HFF-Myc (cell line): ENCODE results near the gene MANSC4.
"Not testable (repeated sequence)": the region's sequence is repeated elsewhere in the genome, so short reads cannot be mapped to it uniquely, and the experiment has no call there.

Experiments
- DNase-seq: peaks from one replicate; pipeline ENCODE4 v3.0.0-alpha.2; 2011; ENCODE audit warnings: low read depth; ENCODE audit errors: extremely low read depth
- H3K4me3 ChIP-seq: replicated peaks from 2 replicates; pipeline ENCODE4 v1.5.1; 2011; ENCODE audit warnings: low read depth, mild to moderate bottlenecking, control low read depth, low read length
- TF ChIP-seq, protein P1 (sequence below): IDR thresholded peaks from 2 replicates; pipeline ENCODE4 v1.5.1; 2012; ENCODE audit warnings: mild to moderate bottlenecking, low read depth, low read length, control low read depth; ENCODE audit errors: missing control alignments

MANSC4 gene

DNA sequence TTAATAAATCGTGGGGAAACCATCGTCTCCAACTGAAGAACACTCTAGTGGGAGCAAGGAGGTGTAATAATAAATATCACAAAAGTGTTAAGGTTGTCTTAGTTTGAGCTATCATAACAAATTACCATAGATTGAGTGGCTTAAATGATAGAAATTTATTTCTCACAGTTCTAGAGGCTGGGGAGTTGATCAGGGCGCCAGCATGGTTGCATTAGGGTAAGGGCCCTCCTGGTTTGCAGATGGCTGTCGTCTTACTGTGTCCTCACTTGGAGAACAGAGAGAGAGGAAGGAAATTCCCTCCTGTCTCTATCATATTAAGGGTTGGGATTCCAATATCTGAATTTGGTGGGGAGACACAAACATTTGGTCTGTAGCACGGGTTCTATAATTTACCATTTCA, 36.4 kb downstream of the MANSC4 start:
- H3K4me3 ChIP-seq: no peak overlapping the region
- no peak for DNase-seq
- TF ChIP-seq, protein P1, sequence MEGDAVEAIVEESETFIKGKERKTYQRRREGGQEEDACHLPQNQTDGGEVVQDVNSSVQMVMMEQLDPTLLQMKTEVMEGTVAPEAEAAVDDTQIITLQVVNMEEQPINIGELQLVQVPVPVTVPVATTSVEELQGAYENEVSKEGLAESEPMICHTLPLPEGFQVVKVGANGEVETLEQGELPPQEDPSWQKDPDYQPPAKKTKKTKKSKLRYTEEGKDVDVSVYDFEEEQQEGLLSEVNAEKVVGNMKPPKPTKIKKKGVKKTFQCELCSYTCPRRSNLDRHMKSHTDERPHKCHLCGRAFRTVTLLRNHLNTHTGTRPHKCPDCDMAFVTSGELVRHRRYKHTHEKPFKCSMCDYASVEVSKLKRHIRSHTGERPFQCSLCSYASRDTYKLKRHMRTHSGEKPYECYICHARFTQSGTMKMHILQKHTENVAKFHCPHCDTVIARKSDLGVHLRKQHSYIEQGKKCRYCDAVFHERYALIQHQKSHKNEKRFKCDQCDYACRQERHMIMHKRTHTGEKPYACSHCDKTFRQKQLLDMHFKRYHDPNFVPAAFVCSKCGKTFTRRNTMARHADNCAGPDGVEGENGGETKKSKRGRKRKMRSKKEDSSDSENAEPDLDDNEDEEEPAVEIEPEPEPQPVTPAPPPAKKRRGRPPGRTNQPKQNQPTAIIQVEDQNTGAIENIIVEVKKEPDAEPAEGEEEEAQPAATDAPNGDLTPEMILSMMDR: no peak

- not testable (repeated sequence) for DNase-seq
Observed at GRCh38 chr12:27734321-27734720, 45.7 kb downstream of the MANSC4 start.

DNA sequence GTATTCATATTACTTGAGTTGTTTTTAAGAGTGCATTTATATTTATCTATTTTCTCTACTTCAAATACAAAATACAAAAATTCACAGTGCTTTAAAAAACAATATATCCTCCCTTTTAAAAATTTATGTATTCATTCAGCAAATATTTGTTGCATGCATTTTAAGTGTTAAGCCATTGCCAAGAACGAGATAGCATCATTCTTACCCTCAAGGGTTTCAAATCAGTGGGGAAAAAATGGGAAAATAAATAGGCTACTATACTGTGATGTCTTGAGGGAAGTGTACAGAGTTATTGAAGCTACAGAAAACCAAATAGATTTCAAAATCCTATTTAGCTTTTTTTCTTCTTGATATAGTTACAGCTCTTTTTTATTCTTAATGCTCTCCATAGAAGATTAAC, 46.2 kb downstream of the MANSC4 start:
- no peak for DNase-seq
- TF ChIP-seq, protein P1: no peak

More at GRCh38 chr12:27734321-27734720, 45.7 kb downstream of the MANSC4 start:
- not testable (repeated sequence) for H3K4me3 ChIP-seq

DNA sequence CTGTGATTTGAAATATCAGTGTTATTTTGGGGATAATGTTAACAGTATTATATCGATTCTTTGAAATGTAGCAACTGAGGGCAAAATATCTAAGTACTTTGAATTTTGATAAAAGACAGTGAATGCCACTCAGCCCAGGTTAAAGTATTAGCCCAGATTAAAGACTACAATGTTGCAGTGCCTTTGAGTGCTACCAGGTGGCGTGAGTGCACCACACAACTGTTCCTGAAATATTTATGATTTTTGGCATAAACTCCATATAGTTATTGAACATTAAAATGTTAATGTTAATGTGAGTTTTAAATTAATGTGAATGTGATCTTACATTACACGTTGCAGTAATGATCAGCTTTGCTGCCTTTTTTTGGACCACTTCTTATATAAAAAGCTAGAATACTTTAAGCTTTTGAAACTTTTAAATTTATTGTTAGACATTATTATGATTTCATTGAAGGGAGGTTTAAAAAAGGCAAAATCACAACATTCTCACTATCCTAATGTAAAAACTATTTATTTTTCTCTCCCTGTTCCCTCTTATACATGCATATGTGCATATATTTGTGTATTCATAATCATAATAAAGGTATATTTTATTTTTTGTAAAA, 46.9 kb downstream of the MANSC4 start:
- no peak overlapping the region for H3K4me3 ChIP-seq
- DNase-seq: no peak
- TF ChIP-seq, protein P1: peak; percentile 70

More for the DNA sequence above, 46.2 kb downstream of the MANSC4 start:
- no peak overlapping the region for H3K4me3 ChIP-seq

DNA sequence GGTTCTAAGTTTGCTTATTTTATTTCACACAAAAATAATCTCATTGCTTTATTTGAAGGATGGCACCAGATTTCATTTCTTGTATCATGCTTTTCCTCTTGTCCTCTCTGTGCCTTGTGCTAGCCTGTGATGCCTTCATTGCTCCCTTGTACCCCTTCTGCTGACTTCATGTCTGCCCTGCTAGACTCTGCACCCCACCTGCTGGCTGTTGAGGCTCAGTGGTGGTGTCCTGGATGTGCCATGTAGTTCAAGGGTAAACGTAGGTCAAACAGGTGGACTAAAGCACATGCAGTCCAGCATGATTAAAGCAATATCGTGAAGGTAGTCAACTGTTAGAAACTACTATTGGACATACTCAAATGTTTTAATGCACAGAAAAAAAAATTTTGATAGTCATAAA, 47.8 kb downstream of the MANSC4 start:
- no peak for DNase-seq
- H3K4me3 ChIP-seq: no peak overlapping the region
- TF ChIP-seq, protein P1: peak; percentile 22

DNA sequence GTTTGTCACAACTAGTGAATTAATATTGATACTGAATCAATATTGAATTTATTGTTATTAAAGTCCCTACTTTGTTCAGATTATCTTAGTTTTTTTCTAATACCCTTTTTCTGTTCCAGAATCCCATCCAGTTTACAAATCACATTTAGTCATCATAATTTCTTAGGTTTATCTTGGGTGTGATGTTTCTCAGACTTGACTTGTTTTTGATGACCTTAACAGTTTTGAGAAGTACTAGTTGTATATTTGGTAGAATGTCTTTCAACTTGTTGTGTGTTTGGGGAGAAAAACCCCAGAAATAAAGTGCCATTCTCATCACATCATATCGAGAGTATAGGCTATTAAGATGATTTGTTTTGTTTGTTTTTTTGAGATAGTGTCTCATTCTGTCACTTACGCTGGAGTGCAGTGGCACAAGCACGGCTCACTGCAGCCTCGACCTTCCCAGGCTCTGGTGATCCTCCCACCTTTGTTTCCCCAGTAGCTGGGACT, 49.9 kb downstream of the MANSC4 start:
- no peak overlapping the region for H3K4me3 ChIP-seq
- TF ChIP-seq, protein P1: no peak
- no peak for DNase-seq

DNA sequence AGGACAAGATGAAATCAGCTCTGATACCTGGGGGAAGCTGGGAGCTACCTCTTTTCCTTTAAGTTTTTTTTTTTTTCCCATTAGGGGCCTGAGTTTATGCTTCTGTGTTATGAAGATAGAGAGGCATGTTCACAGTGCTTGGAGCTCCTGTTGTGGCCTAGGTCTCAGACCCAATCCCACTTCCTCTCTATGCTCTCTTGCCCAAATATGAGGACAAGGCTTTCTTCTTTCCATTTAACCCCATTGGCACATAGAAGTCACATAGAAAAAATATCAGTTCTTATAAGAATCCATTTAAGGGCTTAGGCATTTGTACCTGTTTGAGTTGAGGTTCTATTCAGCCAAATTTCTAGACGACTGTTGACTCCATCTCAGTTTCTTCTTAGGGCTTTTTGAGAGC, 56.8 kb downstream of the MANSC4 start:
- no peak for DNase-seq
- H3K4me3 ChIP-seq: no peak overlapping the region
- TF ChIP-seq, protein P1: no peak
